Heart right ventricle (tissue), 16 donors: ENCODE measurements around the gene LMAN1. TPM values are rescaled to one million over a fixed set of nuclear protein-coding genes. Genes with fewer than 3 reads are reported as not detected.

ENCODE experiments used
- ATAC-seq, 8 donors: fragments of 200-7000 bp; cut with Tn5 transposase; one replicate each; pipeline ENCODE4 v1.9.1; 2020; ENCODE audit warnings: mild to moderate bottlenecking in 8 of 8, moderate library complexity in 8 of 8, moderate number of reproducible peaks in 1 of 8
- DNase-seq, 2 donors: peaks; one replicate each; pipeline ENCODE4 v3.0.0-alpha.2; 2020
- H3K27ac ChIP-seq, 10 donors: fragments of 200-600 bp; sonication (generic) in 2 of 10; one replicate each; pipeline versions ENCODE4 v1.5.0 to v1.8.0; 2020 to 2022; ENCODE audit warnings: mild to moderate bottlenecking in 3 of 10
- H3K27me3 ChIP-seq, 7 donors: fragments of 200-600 bp; one replicate each; pipeline ENCODE4 v1.8.0; 2021 to 2022; ENCODE audit warnings: mild to moderate bottlenecking in 2 of 7
- H3K36me3 ChIP-seq, 9 donors: fragments of 200-600 bp; sonication (generic) in 1 of 9; one replicate each; pipeline versions ENCODE4 v1.5.0 to v1.8.0; 2020 to 2022; ENCODE audit warnings: mild to moderate bottlenecking in 2 of 9
- H3K4me1 ChIP-seq, 9 donors: fragments of 200-600 bp; sonication (generic) in 1 of 9; one replicate each; pipeline versions ENCODE4 v1.5.0 to v1.8.0; 2020 to 2022; ENCODE audit warnings: mild to moderate bottlenecking in 4 of 9
- H3K4me3 ChIP-seq, 10 donors: fragments of 200-600 bp; sonication (generic) in 2 of 10; one replicate each; pipeline versions ENCODE4 v1.5.0 to v1.8.0; 2020 to 2022; ENCODE audit warnings: mild to moderate bottlenecking in 7 of 10, moderate library complexity in 2 of 10
- H3K9me3 ChIP-seq, 11 donors: fragments of 200-600 bp in 10 of 11; sonication (generic) in 2 of 11; one replicate each; pipeline versions ENCODE4 v1.5.0 to v1.8.0; 2013 to 2022; ENCODE audit warnings: mild to moderate bottlenecking in 2 of 11, control low read depth in 1 of 11, moderate library complexity in 1 of 11
- CTCF ChIP-seq, 9 donors: fragments of 200-600 bp; sonication (generic) in 2 of 9; IDR thresholded peaks; one replicate each; pipeline versions ENCODE4 v1.5.0 to v1.8.0; 2021 to 2022; ENCODE audit warnings: antibody characterized with exemption in 9 of 9, mild to moderate bottlenecking in 5 of 9, moderate library complexity in 1 of 9
- WGBS, 2 donors: extraction: QIAGEN DNeasy Blood & Tissue Kit; methylation state at CpG; one replicate each; pipeline ENCODE4 v1.1.7; 2013; ENCODE audit warnings: inconsistent platforms in 1 of 2; 5-methylcytosine and 5-hydroxymethylcytosine counted together
- intact Hi-C, 10 donors: fragments of 100-400 bp; cut with DNase I; formaldehyde crosslinking; loops; one replicate each; pipeline versions ENCODE4 v1.11.1 to v1.14.2; 2022
- polyA plus RNA-seq, 2 donors: library from polyadenylated mRNA; stranded (reverse); fragments of 200-250 nt; gene quantifications; one replicate each; pipeline ENCODE4 v1.2.3, GENCODE V29; 2013
- total RNA-seq, 10 donors: library from RNA; stranded (reverse); fragmentation: NEBNext Ultra II Directional in 3 of 10; extraction: Animal tissue kit (Norgen Biotek cat#: 25700) in 3 of 10; gene quantifications; one replicate each; pipeline versions ENCODE4 v1.2.1 to v1.2.4, GENCODE V29; 2021 to 2023
- donor health status: Arrhythmogenic right ventricular cardiomyopathy.
- donor health status: ischemic (EF 13 %, LVEDD 7.1; RV severe dilation, severe dysfunction).
- donor health status: healthy with polysubstance abuse.
- donor health status: DM: no; HTN: yes; CAD: no.
- donor health status: DM: no; HTN: no; CAD: no.
- donor health status: ischemic (EF 25% LVEDD 6.9; RV normal size, moderate dysfunction).
- donor health status: ischemic (EF 25% LVEDD 5.7; RV mildly dilated, moderate dysfunction).
- donor health status: healthy.
- donor health status: DM: yes; HTN: yes; CAD: no.
- donor health status: Ischemic cardiomyopathy.
- donor health status: ischemic (EF 35%, LVEDD 5.7; RV mildly dilated, moderate dysfunction).
- donor health status: nonischemic (EF 11% LVEDD 7.7; RV severe dilation, severe dysfunction).
- donor health status: DM: yes; HTN: yes; CAD: no.
- donor health status: PGD.
- donor health status: ischemic (EF 29% LVEDD 5.4; RV normal size, mild dysfunction).
- donor health status: nonischemic (EF 23%, LVEDD 6.1; RV moderate dilation, normal function).

LMAN1 gene
- total and polyA plus RNA-seq, 12 donors: 18.5 to 69.0 (median 54.7) TPM

DNA sequence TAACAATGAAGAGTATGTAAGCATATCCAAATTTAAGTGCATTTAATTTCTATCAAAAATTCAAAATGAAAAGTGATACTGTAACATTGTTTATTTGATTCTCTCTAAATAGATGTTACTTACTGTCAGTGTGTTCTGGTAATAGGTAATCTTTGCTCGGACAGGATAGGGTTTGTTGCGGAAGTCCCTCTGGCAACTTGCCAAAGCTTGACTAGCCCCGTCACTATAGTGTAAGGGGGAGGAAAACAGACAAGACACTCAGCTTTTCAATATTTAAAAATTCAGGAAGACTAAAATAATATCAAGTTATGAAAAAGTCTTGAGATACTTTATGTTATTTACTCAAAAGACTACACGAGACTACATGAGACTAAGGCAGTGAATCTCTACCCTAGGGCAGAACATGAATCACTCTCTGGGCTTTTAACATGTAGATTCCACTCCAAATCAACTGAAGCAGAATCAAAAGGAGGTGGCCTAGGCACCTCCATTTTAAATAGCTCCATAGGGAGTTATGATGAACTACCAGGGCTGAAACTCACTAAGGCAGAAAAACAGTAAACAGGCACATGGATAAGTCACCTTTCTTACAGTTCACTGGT is 5.9 kb downstream of the LMAN1 start:
- Histone ChIP-seq H3K36me3 (peaks cover 0 to 82% (median 54%) of the 10 kb centered on the region in 9 donors), H3K27me3 (no peaks in the 10 kb centered on the region), H3K27ac (no peak overlapping the region), H3K9me3 (no peaks in the 10 kb centered on the region), H3K4me1 (peaks cover 0 to 31% (median 24%) of the 10 kb centered on the region in 9 donors), H3K4me3 (no peak overlapping the region)
- TF ChIP-seq CTCF (IDR thresholded peaks at IDR 0.05): no peak
- intact Hi-C loops: no loop called here
- WGBS, 2 donors: 60 to 61% methylated on average over 4 of the region's 4 CpGs
- no peak for ATAC-seq
- DNase-seq: no peak

GRCh38 chr18:59352250-59352855 is 6.7 kb downstream of the LMAN1 start:
- Histone ChIP-seq H3K27me3 (no peaks in the 10 kb centered on the region), H3K4me1 (peaks cover 0 to 22% (median 16%) of the 10 kb centered on the region in 9 donors), H3K36me3 (peaks cover 0 to 90% (median 61%) of the 10 kb centered on the region in 9 donors), H3K9me3 (no peaks in the 10 kb centered on the region), H3K27ac (no peak overlapping the region), H3K4me3 (no peak overlapping the region)
- DNase-seq (no peak), ATAC-seq (no peak)
- TF ChIP-seq CTCF (IDR thresholded peaks at IDR 0.05): no peak
- WGBS, 2 donors: 75 to 80% methylated on average over 3 of the region's 3 CpGs
- intact Hi-C loops: no loop called here

GRCh38 chr18:59345556-59345955 is 13.5 kb downstream of the LMAN1 start:
- 98 to 99% methylated on average over 4 of the region's 4 CpGs for WGBS, 2 donors
- H3K27ac ChIP-seq: no peak overlapping the region
- H3K4me1 ChIP-seq: no peaks in the 10 kb centered on the region
- H3K36me3 ChIP-seq: peaks cover 0 to 100% (median 69%) of the 10 kb centered on the region in 9 donors
- DNase-seq (no peak), ATAC-seq (no peak)
- H3K9me3 ChIP-seq: peaks cover 0 to 25% (median 3%) of the 10 kb centered on the region in 11 donors
- intact Hi-C loops: no loop called here
- no peaks in the 10 kb centered on the region for H3K27me3 ChIP-seq
- no peak for TF ChIP-seq CTCF (IDR thresholded peaks at IDR 0.05)
- H3K4me3 ChIP-seq: no peak overlapping the region

- ATAC-seq: no peak
- Histone ChIP-seq H3K4me1 (no peaks in the 10 kb centered on the region), H3K27ac (no peak overlapping the region), H3K36me3 (peaks cover 0 to 100% (median 75%) of the 10 kb centered on the region in 9 donors), H3K27me3 (no peaks in the 10 kb centered on the region), H3K9me3 (peaks cover 0 to 31% (median 5%) of the 10 kb centered on the region in 11 donors), H3K4me3 (no peak overlapping the region)
- no peak for TF ChIP-seq CTCF (IDR thresholded peaks at IDR 0.05)
- intact Hi-C loops: no loop called here
- WGBS, 2 donors: 0 to 70% methylated on average over 1 of the region's 1 CpG
- DNase-seq: no peak
Observed at GRCh38 chr18:59344996-59345395, 14.1 kb downstream of the LMAN1 start.
